Psoas muscle (tissue), 8 donors: Measurements from ENCODE around the gene NDNF. TPM values are rescaled to one million over a fixed set of nuclear protein-coding genes. Genes with fewer than 3 reads are reported as not detected.

Experiments used
- ATAC-seq, 4 donors: fragments of 200-7000 bp; cut with Tn5 transposase; one replicate each; pipeline ENCODE4 v1.9.1; 2020; ENCODE audit warnings: moderate library complexity in 3 of 4, mild to moderate bottlenecking in 2 of 4
- DNase-seq, 2 donors: peaks; one replicate each; pipeline ENCODE4 v3.0.0-alpha.2; 2020
- H3K27ac ChIP-seq: fragments of 200-600 bp; one replicate; pipeline ENCODE4 v1.8.0; 2022
- H3K27me3 ChIP-seq, 3 donors: fragments of 200-600 bp in 1 of 3; one replicate each; pipeline versions ENCODE4 v1.6.1 to v1.8.0; 2013 to 2022; ENCODE audit warnings: low read length in 2 of 3, mild to moderate bottlenecking in 2 of 3, moderate library complexity in 1 of 3; ENCODE audit not compliant: insufficient read depth in 3 of 3
- H3K36me3 ChIP-seq, 2 donors: fragments of 200-600 bp in 1 of 2; one replicate each; pipeline versions ENCODE4 v1.6.1 to v1.8.0; 2013 to 2022; ENCODE audit warnings: low read depth in 1 of 2, mild to moderate bottlenecking in 1 of 2, moderate library complexity in 1 of 2; ENCODE audit not compliant: insufficient read depth in 1 of 2
- H3K4me1 ChIP-seq: fragments of 200-600 bp; one replicate; pipeline ENCODE4 v1.8.0; 2022
- H3K4me3 ChIP-seq: fragments of 200-600 bp; one replicate; pipeline ENCODE4 v1.8.0; 2022; ENCODE audit warnings: mild to moderate bottlenecking
- H3K9me3 ChIP-seq: fragments of 200-600 bp; one replicate; pipeline ENCODE4 v1.8.0; 2022
- WGBS, 3 donors: extraction: QIAGEN DNeasy Blood & Tissue Kit; methylation state at CpG; one replicate each; pipeline versions ENCODE4 v1.1.6 to v1.1.7; 2013; 5-methylcytosine and 5-hydroxymethylcytosine counted together
- intact Hi-C, 2 donors: fragments of 100-400 bp; cut with DNase I; formaldehyde crosslinking; loops; one replicate each; pipeline versions ENCODE4 v1.11.0 to v1.14.2; 2022
- polyA plus RNA-seq, 3 donors: library from polyadenylated mRNA; stranded (reverse); fragments of 200-250 nt; gene quantifications; one replicate each; pipeline ENCODE4 v1.2.3, GENCODE V29; 2013
- total RNA-seq, 4 donors: library from RNA; stranded (reverse); fragmentation: NEBNext Ultra II Directional in 2 of 4; extraction: Animal tissue kit (Norgen Biotek cat#: 25700) in 2 of 4; gene quantifications; one replicate each; pipeline versions ENCODE4 v1.2.1 to v1.2.4, GENCODE V29; 2021 to 2023
- TF ChIP-seq, protein P1 (sequence below): fragments of 200-600 bp; IDR thresholded peaks from one replicate; pipeline ENCODE4 v1.8.0; 2022; ENCODE audit warnings: antibody characterized with exemption
- donor health status: healthy with polysubstance abuse.
- donor health status: DM: no; HTN: no; CAD: no; lungs with moderate emphysema.
- donor health status: Bipolar disorder and iron deficiency.
- donor health status: healthy.
- donor health status: DM: yes; HTN: yes; CAD: no.
- donor health status: DM: no; HTN: no; CAD: no.
- donor health status: DM: no; HTN: no; CAD: no.
- donor health status: DM: yes; HTN: yes; CAD: no.

Gene NDNF
- total and polyA plus RNA-seq, 7 donors = 2.1 to 7.6 (median 3.4) TPM

- H3K4me1 ChIP-seq = no peaks in the 10 kb centered on the region
- intact Hi-C loops = no loop called here
- DNase-seq = no peak
- H3K36me3 ChIP-seq = no peaks in the 10 kb centered on the region
- TF ChIP-seq, protein P1, sequence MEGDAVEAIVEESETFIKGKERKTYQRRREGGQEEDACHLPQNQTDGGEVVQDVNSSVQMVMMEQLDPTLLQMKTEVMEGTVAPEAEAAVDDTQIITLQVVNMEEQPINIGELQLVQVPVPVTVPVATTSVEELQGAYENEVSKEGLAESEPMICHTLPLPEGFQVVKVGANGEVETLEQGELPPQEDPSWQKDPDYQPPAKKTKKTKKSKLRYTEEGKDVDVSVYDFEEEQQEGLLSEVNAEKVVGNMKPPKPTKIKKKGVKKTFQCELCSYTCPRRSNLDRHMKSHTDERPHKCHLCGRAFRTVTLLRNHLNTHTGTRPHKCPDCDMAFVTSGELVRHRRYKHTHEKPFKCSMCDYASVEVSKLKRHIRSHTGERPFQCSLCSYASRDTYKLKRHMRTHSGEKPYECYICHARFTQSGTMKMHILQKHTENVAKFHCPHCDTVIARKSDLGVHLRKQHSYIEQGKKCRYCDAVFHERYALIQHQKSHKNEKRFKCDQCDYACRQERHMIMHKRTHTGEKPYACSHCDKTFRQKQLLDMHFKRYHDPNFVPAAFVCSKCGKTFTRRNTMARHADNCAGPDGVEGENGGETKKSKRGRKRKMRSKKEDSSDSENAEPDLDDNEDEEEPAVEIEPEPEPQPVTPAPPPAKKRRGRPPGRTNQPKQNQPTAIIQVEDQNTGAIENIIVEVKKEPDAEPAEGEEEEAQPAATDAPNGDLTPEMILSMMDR = peak; percentile 46
- H3K27ac ChIP-seq = no peak overlapping the region
- no peak for ATAC-seq
- peaks cover 0 to under 1% (median 0%) of the 10 kb centered on the region in 3 donors for H3K27me3 ChIP-seq
- H3K4me3 ChIP-seq = no peak overlapping the region
- H3K9me3 ChIP-seq = no peaks in the 10 kb centered on the region
Measured at GRCh38 chr4:121112530-121112929, 40.2 kb upstream of the NDNF start.

GRCh38 chr4:121108557-121108956 lies 36.2 kb upstream of the NDNF start:
- 91 to 94% (median 93%) methylated on average over 2 of the region's 2 CpGs for WGBS, 3 donors
- intact Hi-C loops = no loop called here
- H3K4me3 ChIP-seq = no peak overlapping the region

GRCh38 chr4:121107507-121107906 lies 35.2 kb upstream of the NDNF start:
- WGBS, 3 donors = 93 to 97% (median 95%) methylated on average over 4 of the region's 4 CpGs
- ATAC-seq = no peak

More at GRCh38 chr4:121108557-121108956, 36.2 kb upstream of the NDNF start:
- H3K9me3 ChIP-seq = no peaks in the 10 kb centered on the region
- H3K4me1 ChIP-seq = no peaks in the 10 kb centered on the region
- peaks cover 0 to 2% (median 0%) of the 10 kb centered on the region in 3 donors for H3K27me3 ChIP-seq
- H3K36me3 ChIP-seq = no peaks in the 10 kb centered on the region
- H3K27ac ChIP-seq = no peak overlapping the region
- TF ChIP-seq, protein P1 = no peak
- ATAC-seq (no peak), DNase-seq (no peak)

GRCh38 chr4:121100093-121100775 lies 27.9 kb upstream of the NDNF start:
- no peak for DNase-seq
- no peak for ATAC-seq
- no peak overlapping the region for H3K4me3 ChIP-seq

More at GRCh38 chr4:121107507-121107906, 35.2 kb upstream of the NDNF start:
- intact Hi-C loops = no loop called here
- peaks cover 0 to 2% (median 0%) of the 10 kb centered on the region in 3 donors for H3K27me3 ChIP-seq
- no peaks in the 10 kb centered on the region for H3K9me3 ChIP-seq
- no peaks in the 10 kb centered on the region for H3K4me1 ChIP-seq
- no peak overlapping the region for H3K27ac ChIP-seq
- TF ChIP-seq, protein P1 = no peak
- no peaks in the 10 kb centered on the region for H3K36me3 ChIP-seq
- no peak for DNase-seq
- no peak overlapping the region for H3K4me3 ChIP-seq

More at GRCh38 chr4:121100093-121100775, 27.9 kb upstream of the NDNF start:
- H3K9me3 ChIP-seq = no peaks in the 10 kb centered on the region
- intact Hi-C loops = loop anchor here in 1 of 2 donors (5.0 kb wide), 1 partner anchor 943 kb away; no protein-coding TSS in a partner anchor
- no peak overlapping the region for H3K27ac ChIP-seq
- H3K27me3 ChIP-seq = no peaks in the 10 kb centered on the region
- 64 to 70% (median 68%) methylated on average over 2 of the region's 2 CpGs for WGBS, 3 donors
- no peaks in the 10 kb centered on the region for H3K36me3 ChIP-seq
- TF ChIP-seq, protein P1 = no peak
- H3K4me1 ChIP-seq = no peaks in the 10 kb centered on the region
